Sigmoid colon (tissue), 7 donors: ENCODE data around the gene CCDC138. TPM values are rescaled to one million over a fixed set of nuclear protein-coding genes. Genes with fewer than 3 reads are reported as not detected.

Experiments used
- DNase-seq: peaks from one replicate; pipeline ENCODE4 v3.0.0-alpha.2; 2019
- H3K27ac ChIP-seq, 4 donors: fragments of 200-600 bp; sonication (generic); one replicate each; pipeline ENCODE4 v1.5.1; 2016 to 2019; ENCODE audit warnings: mild to moderate bottlenecking in 1 of 4
- H3K27me3 ChIP-seq, 3 donors: fragments of 200-600 bp; sonication (generic); one replicate each; pipeline ENCODE4 v1.5.1; 2019; ENCODE audit warnings: mild to moderate bottlenecking in 1 of 3
- H3K36me3 ChIP-seq, 4 donors: fragments of 200-600 bp; sonication (generic); one replicate each; pipeline ENCODE4 v1.5.1; 2016 to 2019
- H3K4me1 ChIP-seq, 4 donors: fragments of 200-600 bp; sonication (generic); one replicate each; pipeline ENCODE4 v1.5.1; 2017 to 2019
- H3K4me3 ChIP-seq, 4 donors: fragments of 200-600 bp; sonication (generic); one replicate each; pipeline ENCODE4 v1.5.1; 2017 to 2019; ENCODE audit warnings: mild to moderate bottlenecking in 2 of 4, moderate library complexity in 1 of 4
- H3K9me3 ChIP-seq, 4 donors: fragments of 200-600 bp in 3 of 4; sonication (generic) in 3 of 4; one replicate each; pipeline versions ENCODE4 v1.5.1 to v1.6.1; 2013 to 2019
- EP300 ChIP-seq, 4 donors: sonication (generic); formaldehyde crosslinking; IDR thresholded peaks; one replicate each; pipeline ENCODE4 v1.6.1; 2017; ENCODE audit warnings: antibody characterized with exemption in 4 of 4
- POLR2A ChIP-seq, 2 donors: fragments of 450-650 bp; IDR thresholded peaks; one replicate each; pipeline ENCODE4 v1.6.1; 2016; ENCODE audit warnings: antibody characterized with exemption in 2 of 2, mild to moderate bottlenecking in 2 of 2, moderate library complexity in 2 of 2
- POLR2AphosphoS5 ChIP-seq, 4 donors: sonication (generic); formaldehyde crosslinking; IDR thresholded peaks; one replicate each; pipeline ENCODE4 v1.6.1; 2017; ENCODE audit warnings: antibody characterized with exemption in 4 of 4
- WGBS, 2 donors: extraction: QIAGEN DNeasy Blood & Tissue Kit; methylation state at CpG; one replicate each; pipeline ENCODE4 v1.1.7; 2013; 5-methylcytosine and 5-hydroxymethylcytosine counted together
- intact Hi-C: fragments of 100-400 bp; cut with DNase I; formaldehyde crosslinking; loops from one replicate; pipeline ENCODE4 v1.15.1; 2023
- polyA plus RNA-seq, 3 donors: library from polyadenylated mRNA; stranded (reverse); fragments of 200-250 nt; gene quantifications; one replicate each; pipeline ENCODE4 v1.2.3, GENCODE V29; 2013
- total RNA-seq, 4 donors: library from RNA; depleted of rRNA; stranded (reverse); fragments of >200 nt; gene quantifications; one replicate each; pipeline ENCODE4 v1.1.0, GENCODE V29; 2016
- TF ChIP-seq, protein P1 (sequence below), 4 experiments: fragments of 450-650 bp in 3 of 4; fragments of 200-600 bp in 1 of 4; IDR thresholded peaks; one replicate each; pipeline ENCODE4 v1.5.1; 2016 to 2019; ENCODE audit warnings: antibody characterized with exemption in 4 of 4, mild to moderate bottlenecking in 3 of 4, moderate library complexity in 2 of 4
- donor health status: healthy with polysubstance abuse.
- donor health status: Bipolar disorder and iron deficiency.
- donor health status: healthy.

CCDC138 gene
- total and polyA plus RNA-seq, 7 donors = 1.8 to 4.2 (median 3.1) TPM

DNA sequence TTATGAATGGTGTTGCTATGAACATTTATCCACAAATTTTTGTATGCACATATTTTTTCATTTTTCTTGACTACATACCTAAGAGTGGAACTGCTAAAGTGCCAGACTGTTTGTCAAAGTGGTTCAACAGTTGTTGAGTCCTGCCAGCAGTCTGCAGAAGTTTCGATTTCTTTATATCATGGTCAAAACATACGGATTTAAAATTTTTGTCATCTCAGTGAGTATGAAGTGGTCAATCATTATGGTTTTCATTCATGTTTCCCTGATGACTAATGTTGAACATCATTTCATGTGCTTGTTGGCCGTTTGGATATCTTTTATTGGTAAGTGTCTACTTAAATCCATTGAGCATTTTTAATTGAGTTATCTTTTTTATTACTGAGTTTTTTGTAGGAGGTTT, 39.2 kb downstream of the CCDC138 start:
- Histone ChIP-seq H3K36me3 (no peaks in the 10 kb centered on the region), H3K9me3 (no peaks in the 10 kb centered on the region), H3K27me3 (no peaks in the 10 kb centered on the region), H3K4me1 (no peaks in the 10 kb centered on the region), H3K27ac (no peak overlapping the region), H3K4me3 (no peak overlapping the region)
- intact Hi-C loops = no loop called here
- no peak for TF ChIP-seq POLR2AphosphoS5 (IDR thresholded peaks at IDR 0.05)
- no peak for TF ChIP-seq POLR2A (IDR thresholded peaks at IDR 0.05)
- TF ChIP-seq, protein P1, sequence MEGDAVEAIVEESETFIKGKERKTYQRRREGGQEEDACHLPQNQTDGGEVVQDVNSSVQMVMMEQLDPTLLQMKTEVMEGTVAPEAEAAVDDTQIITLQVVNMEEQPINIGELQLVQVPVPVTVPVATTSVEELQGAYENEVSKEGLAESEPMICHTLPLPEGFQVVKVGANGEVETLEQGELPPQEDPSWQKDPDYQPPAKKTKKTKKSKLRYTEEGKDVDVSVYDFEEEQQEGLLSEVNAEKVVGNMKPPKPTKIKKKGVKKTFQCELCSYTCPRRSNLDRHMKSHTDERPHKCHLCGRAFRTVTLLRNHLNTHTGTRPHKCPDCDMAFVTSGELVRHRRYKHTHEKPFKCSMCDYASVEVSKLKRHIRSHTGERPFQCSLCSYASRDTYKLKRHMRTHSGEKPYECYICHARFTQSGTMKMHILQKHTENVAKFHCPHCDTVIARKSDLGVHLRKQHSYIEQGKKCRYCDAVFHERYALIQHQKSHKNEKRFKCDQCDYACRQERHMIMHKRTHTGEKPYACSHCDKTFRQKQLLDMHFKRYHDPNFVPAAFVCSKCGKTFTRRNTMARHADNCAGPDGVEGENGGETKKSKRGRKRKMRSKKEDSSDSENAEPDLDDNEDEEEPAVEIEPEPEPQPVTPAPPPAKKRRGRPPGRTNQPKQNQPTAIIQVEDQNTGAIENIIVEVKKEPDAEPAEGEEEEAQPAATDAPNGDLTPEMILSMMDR (IDR thresholded peaks at IDR 0.05) = no peak
- TF ChIP-seq EP300 (IDR thresholded peaks at IDR 0.05) = no peak
- 78 to 86% methylated on average over 3 of the region's 3 CpGs for WGBS, 2 donors
- DNase-seq = no peak

DNA sequence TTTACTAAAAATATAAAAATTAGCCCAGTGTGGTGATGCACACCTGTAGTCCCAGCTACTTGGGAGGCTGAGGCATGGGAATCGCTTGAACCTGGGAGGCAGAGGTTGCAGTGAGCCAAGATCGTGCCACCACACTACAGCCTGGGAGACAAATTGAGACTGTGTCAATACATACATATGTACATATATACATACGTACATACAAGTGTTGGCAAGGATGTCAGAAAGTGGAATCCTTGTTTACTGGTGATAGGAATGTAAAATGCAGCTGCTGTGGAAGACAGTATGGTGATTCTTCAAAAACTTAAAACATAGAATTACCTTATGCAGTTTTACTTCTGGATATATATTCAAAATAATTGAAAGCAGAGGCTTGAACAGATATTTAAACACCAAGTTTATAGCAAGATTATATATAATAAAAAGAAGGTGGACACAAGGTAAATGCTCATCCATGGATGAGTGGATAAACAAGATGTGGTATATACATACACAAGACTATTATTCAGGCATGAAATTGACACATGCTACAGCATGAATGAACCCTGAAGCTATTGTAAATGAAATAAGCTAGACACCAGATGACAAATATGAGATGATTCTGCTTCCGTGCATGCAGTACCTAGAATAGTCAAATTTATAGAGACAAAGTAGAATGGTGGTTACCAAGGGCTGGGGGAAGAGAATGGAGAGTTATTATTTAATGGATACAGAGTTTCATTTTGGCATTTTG, 43.2 kb downstream of the CCDC138 start:
- intact Hi-C loops = no loop called here
- Histone ChIP-seq H3K27ac (no peak overlapping the region), H3K4me1 (no peaks in the 10 kb centered on the region), H3K9me3 (no peaks in the 10 kb centered on the region), H3K4me3 (no peak overlapping the region), H3K27me3 (no peaks in the 10 kb centered on the region), H3K36me3 (no peaks in the 10 kb centered on the region)
- TF ChIP-seq POLR2AphosphoS5 (IDR thresholded peaks at IDR 0.05) = no peak
- TF ChIP-seq, protein P1 (IDR thresholded peaks at IDR 0.05) = no peak
- TF ChIP-seq EP300 (IDR thresholded peaks at IDR 0.05) = no peak
- no peak for TF ChIP-seq POLR2A (IDR thresholded peaks at IDR 0.05)
- WGBS, 2 donors = 93 to 94% methylated on average over 4 of the region's 4 CpGs
- no peak for DNase-seq

DNA sequence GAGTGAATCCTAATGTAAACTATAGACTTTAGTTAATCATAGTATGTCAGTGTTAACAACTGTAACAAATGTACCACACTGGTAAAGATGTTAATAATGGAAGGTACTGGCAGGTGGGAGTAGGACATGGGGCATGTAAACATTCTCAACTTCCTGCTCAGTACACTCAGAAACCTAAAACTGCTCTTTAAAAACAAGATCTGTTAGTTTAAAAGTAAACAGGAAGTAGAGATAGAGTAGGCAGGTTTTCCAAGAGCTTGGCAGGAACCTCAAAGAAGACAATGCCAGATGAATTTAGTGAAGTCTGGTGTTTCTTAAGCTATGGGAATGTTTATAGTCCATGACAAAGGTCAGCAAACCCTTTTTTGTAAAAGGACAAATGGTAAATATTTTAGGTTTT, 46.6 kb downstream of the CCDC138 start:
- TF ChIP-seq EP300 (IDR thresholded peaks at IDR 0.05) (no peak), POLR2AphosphoS5 (IDR thresholded peaks at IDR 0.05) (no peak), POLR2A (IDR thresholded peaks at IDR 0.05) (no peak)
- TF ChIP-seq, protein P1 (IDR thresholded peaks at IDR 0.05) = no peak
- Histone ChIP-seq H3K9me3 (no peaks in the 10 kb centered on the region), H3K4me3 (no peak overlapping the region), H3K27ac (no peak overlapping the region), H3K4me1 (no peaks in the 10 kb centered on the region), H3K36me3 (no peaks in the 10 kb centered on the region), H3K27me3 (no peaks in the 10 kb centered on the region)
- intact Hi-C loops = no loop called here
- no peak for DNase-seq

DNA sequence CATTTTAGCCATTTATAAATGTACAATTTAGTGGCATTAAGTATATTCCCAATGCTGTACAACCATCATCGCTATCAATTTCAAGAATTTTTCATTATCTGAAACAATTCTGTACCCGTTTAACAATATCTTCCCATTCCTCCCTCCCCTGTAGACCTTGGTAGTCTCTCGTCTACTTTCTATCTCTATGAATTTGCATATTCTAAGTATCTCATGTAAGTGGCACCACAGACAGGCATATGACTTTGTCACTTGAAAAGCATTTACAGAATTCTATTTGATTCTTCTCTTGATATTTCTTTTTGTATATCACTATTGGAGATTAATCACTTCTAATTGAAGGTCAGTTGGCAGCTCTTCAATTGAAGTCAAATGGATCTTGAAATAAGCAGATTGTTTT, 48.0 kb downstream of the CCDC138 start:
- Histone ChIP-seq H3K27ac (no peak overlapping the region), H3K4me1 (no peaks in the 10 kb centered on the region), H3K9me3 (peaks cover 0 to 3% (median 0%) of the 10 kb centered on the region in 4 donors), H3K4me3 (no peak overlapping the region), H3K36me3 (no peaks in the 10 kb centered on the region), H3K27me3 (no peaks in the 10 kb centered on the region)
- intact Hi-C loops = no loop called here
- TF ChIP-seq POLR2A (IDR thresholded peaks at IDR 0.05) = no peak
- TF ChIP-seq, protein P1 (IDR thresholded peaks at IDR 0.05) = no peak
- no peak for TF ChIP-seq EP300 (IDR thresholded peaks at IDR 0.05)
- TF ChIP-seq POLR2AphosphoS5 (IDR thresholded peaks at IDR 0.05) = no peak
- DNase-seq = no peak
- 93 to 95% methylated on average over 3 of the region's 3 CpGs for WGBS, 2 donors

DNA sequence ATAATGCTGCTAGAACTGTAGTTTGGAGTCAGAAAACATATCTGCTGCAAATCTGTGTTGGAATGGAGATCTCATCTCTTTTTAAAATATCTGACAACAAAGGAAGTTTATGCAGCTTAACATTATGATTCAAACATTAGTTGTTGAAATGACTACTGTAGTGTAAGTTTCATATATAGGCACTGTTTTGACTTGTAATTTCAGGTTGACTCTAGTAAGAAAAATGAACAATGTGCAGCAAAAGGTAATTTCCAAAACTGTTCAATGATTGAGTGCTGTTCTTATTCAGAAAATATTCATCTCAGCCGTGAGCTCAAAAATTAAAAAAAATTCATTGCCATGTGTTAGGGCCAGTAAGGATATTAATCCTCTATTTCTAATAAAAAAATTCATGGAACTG, 48.5 kb downstream of the CCDC138 start:
- no peak for DNase-seq
- Histone ChIP-seq H3K27ac (no peak overlapping the region), H3K9me3 (peaks cover 0 to 6% (median 0%) of the 10 kb centered on the region in 4 donors), H3K4me3 (no peak overlapping the region), H3K4me1 (no peaks in the 10 kb centered on the region), H3K27me3 (no peaks in the 10 kb centered on the region), H3K36me3 (no peaks in the 10 kb centered on the region)
- whole genome bisulfite sequencing, 2 donors = 88 to 94% methylated on average over 1 of the region's 1 CpG
- no peak for TF ChIP-seq POLR2A (IDR thresholded peaks at IDR 0.05)
- TF ChIP-seq, protein P1 (IDR thresholded peaks at IDR 0.05) = no peak
- TF ChIP-seq EP300 (IDR thresholded peaks at IDR 0.05) = no peak
- TF ChIP-seq POLR2AphosphoS5 (IDR thresholded peaks at IDR 0.05) = no peak
- intact Hi-C loops = no loop called here
